ENCODE measurements around the gene KMT2A. TPM values are rescaled to one million over a fixed set of nuclear protein-coding genes. Genes with fewer than 3 reads are reported as not detected.

KMT2A gene
- total and polyA plus RNA-seq, 10 of the 15 experiments (the other 5 are each of a cell fraction or from before 2014, with no cell fraction given), result 6.1 to 56.9 (median 25.4) TPM

DNA sequence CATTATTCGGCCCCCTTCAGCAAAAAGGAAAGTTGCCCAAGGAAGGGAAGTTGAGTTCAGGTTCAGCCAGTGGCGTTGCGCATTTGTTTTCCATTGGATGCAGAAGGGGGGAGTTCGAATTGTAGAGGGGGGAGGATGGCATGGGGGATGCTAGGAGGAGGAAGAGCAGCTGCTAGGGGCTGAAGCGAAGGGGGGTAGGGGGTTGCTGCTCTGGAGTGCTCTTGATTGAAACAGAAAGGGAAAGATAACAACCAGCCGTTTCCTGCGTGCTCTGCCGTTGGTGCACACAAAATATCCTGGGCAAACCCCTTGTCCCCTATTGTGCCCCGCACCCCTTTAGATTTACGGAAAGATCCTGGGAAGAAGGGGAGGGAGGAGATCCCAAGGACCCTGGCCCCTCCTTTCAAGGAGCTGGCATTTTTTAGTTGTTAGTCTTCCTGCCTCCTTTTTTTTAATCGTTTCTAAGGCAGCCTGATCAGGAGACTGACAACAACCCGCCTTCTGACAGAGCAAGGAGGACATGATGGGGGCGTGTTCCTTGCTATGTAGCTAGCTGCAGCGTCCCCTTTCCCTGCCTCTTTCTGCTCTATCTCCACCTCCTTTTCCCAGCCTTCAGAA is 2.1 kb downstream of the KMT2A start (continued):
- TF ChIP-seq, protein P1, sequence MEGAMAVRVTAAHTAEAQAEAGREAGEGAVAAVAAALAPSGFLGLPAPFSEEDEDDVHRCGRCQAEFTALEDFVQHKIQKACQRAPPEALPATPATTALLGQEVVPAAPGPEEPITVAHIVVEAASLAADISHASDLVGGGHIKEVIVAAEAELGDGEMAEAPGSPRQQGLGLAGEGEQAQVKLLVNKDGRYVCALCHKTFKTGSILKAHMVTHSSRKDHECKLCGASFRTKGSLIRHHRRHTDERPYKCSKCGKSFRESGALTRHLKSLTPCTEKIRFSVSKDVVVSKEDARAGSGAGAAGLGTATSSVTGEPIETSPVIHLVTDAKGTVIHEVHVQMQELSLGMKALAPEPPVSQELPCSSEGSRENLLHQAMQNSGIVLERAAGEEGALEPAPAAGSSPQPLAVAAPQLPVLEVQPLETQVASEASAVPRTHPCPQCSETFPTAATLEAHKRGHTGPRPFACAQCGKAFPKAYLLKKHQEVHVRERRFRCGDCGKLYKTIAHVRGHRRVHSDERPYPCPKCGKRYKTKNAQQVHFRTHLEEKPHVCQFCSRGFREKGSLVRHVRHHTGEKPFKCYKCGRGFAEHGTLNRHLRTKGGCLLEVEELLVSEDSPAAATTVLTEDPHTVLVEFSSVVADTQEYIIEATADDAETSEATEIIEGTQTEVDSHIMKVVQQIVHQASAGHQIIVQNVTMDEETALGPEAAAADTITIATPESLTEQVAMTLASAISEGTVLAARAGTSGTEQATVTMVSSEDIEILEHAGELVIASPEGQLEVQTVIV (IDR thresholded peaks at IDR 0.05; ENCODE audit: borderline replicate concordance, partially characterized antibody), result no peak
- TF ChIP-seq BMI1 (IDR thresholded peaks at IDR 0.05; ENCODE audit: borderline replicate concordance) (no peak), NRF1 (conservative IDR thresholded peaks at IDR 0.05; ENCODE audit: low read depth, low read length) (no peak), DPF2 (IDR thresholded peaks at IDR 0.05) (no peak), RCOR1 (conservative IDR thresholded peaks at IDR 0.05; ENCODE audit: low read depth, low read length) (no peak), PAX8 (IDR thresholded peaks at IDR 0.05) (no peak), IRF4 (IDR thresholded peaks at IDR 0.05; ENCODE audit: low read depth, low read length) (no peak), RELA (IDR thresholded peaks at IDR 0.05; ENCODE audit: borderline replicate concordance, partially characterized antibody) (no peak), EED (IDR thresholded peaks at IDR 0.05; ENCODE audit: low read depth) (0 out of 2 replicates have a peak, but pooled peaks have one; percentile 50), CREB1 (IDR thresholded peaks at IDR 0.05; ENCODE audit: low read depth) (no peak), NBN (IDR thresholded peaks at IDR 0.05) (no peak), STAT1 (conservative IDR thresholded peaks at IDR 0.05) (no peak), LARP7 (IDR thresholded peaks at IDR 0.05) (no peak), MTA2 (IDR thresholded peaks at IDR 0.05; ENCODE audit: low read depth) (no peak), RAD51 (IDR thresholded peaks at IDR 0.05) (no peak), BACH1 (IDR thresholded peaks at IDR 0.05; ENCODE audit: borderline replicate concordance) (no peak), ATF7 (IDR thresholded peaks at IDR 0.05; ENCODE audit: low read depth) (no peak; the same call in 1 of the 2 replicates), NFIC (IDR thresholded peaks at IDR 0.05; ENCODE audit: low read depth, low read length) (no peak), EZH2 (IDR thresholded peaks at IDR 0.05; ENCODE audit: borderline replicate concordance, control insufficient read depth, low read depth, low read length) (no peak), NR2C1 (IDR thresholded peaks at IDR 0.05) (no peak), TBL1XR1 (IDR thresholded peaks at IDR 0.05; ENCODE audit: low read depth, low read length) (no peak), HDGF (IDR thresholded peaks at IDR 0.05) (no peak), RB1 (IDR thresholded peaks at IDR 0.05; ENCODE audit: borderline replicate concordance) (no peak), SP1 (IDR thresholded peaks at IDR 0.05; ENCODE audit: low read depth, low read length) (no peak), ZNF207 (IDR thresholded peaks at IDR 0.05; ENCODE audit: borderline replicate concordance) (no peak), ASH2L (IDR thresholded peaks at IDR 0.05; ENCODE audit: borderline replicate concordance, low read depth) (0 out of 2 replicates have a peak, but pooled peaks have one; percentile 49), CEBPB (IDR thresholded peaks at IDR 0.05; ENCODE audit: borderline replicate concordance in 1 of 2, low read depth in 2 of 2, low read length in 2 of 2) (no peak)
- TF ChIP-seq, protein P2, sequence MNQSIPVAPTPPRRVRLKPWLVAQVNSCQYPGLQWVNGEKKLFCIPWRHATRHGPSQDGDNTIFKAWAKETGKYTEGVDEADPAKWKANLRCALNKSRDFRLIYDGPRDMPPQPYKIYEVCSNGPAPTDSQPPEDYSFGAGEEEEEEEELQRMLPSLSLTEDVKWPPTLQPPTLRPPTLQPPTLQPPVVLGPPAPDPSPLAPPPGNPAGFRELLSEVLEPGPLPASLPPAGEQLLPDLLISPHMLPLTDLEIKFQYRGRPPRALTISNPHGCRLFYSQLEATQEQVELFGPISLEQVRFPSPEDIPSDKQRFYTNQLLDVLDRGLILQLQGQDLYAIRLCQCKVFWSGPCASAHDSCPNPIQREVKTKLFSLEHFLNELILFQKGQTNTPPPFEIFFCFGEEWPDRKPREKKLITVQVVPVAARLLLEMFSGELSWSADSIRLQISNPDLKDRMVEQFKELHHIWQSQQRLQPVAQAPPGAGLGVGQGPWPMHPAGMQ (IDR thresholded peaks at IDR 0.05; ENCODE audit: borderline replicate concordance), result no peak
- TF ChIP-seq, protein P3, sequence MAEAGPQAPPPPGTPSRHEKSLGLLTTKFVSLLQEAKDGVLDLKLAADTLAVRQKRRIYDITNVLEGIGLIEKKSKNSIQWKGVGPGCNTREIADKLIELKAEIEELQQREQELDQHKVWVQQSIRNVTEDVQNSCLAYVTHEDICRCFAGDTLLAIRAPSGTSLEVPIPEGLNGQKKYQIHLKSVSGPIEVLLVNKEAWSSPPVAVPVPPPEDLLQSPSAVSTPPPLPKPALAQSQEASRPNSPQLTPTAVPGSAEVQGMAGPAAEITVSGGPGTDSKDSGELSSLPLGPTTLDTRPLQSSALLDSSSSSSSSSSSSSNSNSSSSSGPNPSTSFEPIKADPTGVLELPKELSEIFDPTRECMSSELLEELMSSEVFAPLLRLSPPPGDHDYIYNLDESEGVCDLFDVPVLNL (IDR thresholded peaks at IDR 0.05; ENCODE audit: low read depth, low read length), result no peak
- TF ChIP-seq, protein P4, sequence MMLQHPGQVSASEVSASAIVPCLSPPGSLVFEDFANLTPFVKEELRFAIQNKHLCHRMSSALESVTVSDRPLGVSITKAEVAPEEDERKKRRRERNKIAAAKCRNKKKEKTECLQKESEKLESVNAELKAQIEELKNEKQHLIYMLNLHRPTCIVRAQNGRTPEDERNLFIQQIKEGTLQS (IDR thresholded peaks at IDR 0.05; ENCODE audit: borderline replicate concordance, extremely low read depth, low read depth, low read length), result no peak
